ENCODE measurements around the gene CCDC18.

DNA sequence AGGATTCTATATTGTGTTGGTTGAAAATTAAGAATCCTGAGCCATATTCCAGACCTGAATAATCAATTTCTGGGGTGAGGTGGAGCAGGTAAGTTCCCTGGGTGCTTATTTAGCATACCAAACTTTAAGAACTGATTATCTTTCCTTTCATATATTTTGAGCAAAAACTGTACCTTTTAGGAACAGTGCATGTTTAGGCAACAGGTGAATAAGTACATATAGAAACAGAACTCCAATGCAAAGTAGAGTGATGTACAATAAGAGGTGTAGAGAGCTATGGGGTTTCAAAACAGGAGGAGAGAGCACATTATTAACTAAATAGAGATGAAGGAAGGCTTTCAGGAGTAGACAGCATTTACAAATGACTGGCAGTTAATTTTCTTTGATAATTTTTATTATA is 29.1 kb upstream of the CCDC18 start:
- no peak for TF ChIP-seq CTCF (conservative IDR thresholded peaks at IDR 0.05; ENCODE audit: low read depth, low read length)
- TF ChIP-seq EZH2phosphoT487 (IDR thresholded peaks at IDR 0.05; ENCODE audit: borderline replicate concordance, low read length): no peak
